Esophagus squamous epithelium (tissue), 5 donors: ENCODE data around the gene PIK3AP1. TPM values are rescaled to one million over a fixed set of nuclear protein-coding genes. Genes with fewer than 3 reads are reported as not detected.

Experiments
- DNase-seq: peaks from one replicate; lab custom pipeline; 2025; lab: John Stamatoyannopoulos, UW
- H3K27ac ChIP-seq, 4 donors: fragments of 200-600 bp; sonication (generic); one replicate each; pipeline ENCODE4 v1.5.1; 2016 to 2019; ENCODE audit warnings: mild to moderate bottlenecking in 1 of 4
- H3K27me3 ChIP-seq, 4 donors: fragments of 200-600 bp; sonication (generic); 1 replicate in 3 of 4; 2 replicates in 1 of 4; pipeline versions ENCODE4 v1.5.1 to v1.6.0; 2017 to 2021; ENCODE audit warnings: antibody characterized with exemption in 1 of 4
- H3K36me3 ChIP-seq, 3 donors: fragments of 200-600 bp; sonication (generic); one replicate each; pipeline ENCODE4 v1.5.1; 2016 to 2019
- H3K4me1 ChIP-seq, 3 donors: fragments of 200-600 bp; sonication (generic); one replicate each; pipeline ENCODE4 v1.5.1; 2017 to 2019
- H3K4me3 ChIP-seq, 4 donors: fragments of 200-600 bp; sonication (generic); 1 replicate in 3 of 4; 2 replicates in 1 of 4; pipeline ENCODE4 v1.5.1; 2016 to 2019; ENCODE audit warnings: mild to moderate bottlenecking in 2 of 4, moderate library complexity in 1 of 4
- H3K9me3 ChIP-seq, 3 donors: fragments of 200-600 bp; sonication (generic); one replicate each; pipeline ENCODE4 v1.5.1; 2016 to 2019
- POLR2A ChIP-seq, 4 donors: fragments of 450-650 bp; IDR thresholded peaks; one replicate each; pipeline ENCODE4 v1.6.1; 2017; ENCODE audit warnings: antibody characterized with exemption in 4 of 4, mild to moderate bottlenecking in 4 of 4, moderate library complexity in 3 of 4
- WGBS, 2 donors: methylation state at CpG; one replicate each; pipeline ENCODE4 v1.1.5; 2018; 5-methylcytosine and 5-hydroxymethylcytosine counted together
- intact Hi-C: fragments of 100-400 bp; cut with DNase I; formaldehyde crosslinking; loops from one replicate; pipeline ENCODE4 v1.15.0; 2022
- total RNA-seq, 4 donors: library from RNA; depleted of rRNA; stranded (reverse); fragments of >200 nt; gene quantifications; one replicate each; pipeline ENCODE4 v1.1.0, GENCODE V29; 2016
- TF ChIP-seq, protein P1 (sequence below), 6 experiments: fragments of 450-650 bp in 4 of 6; fragments of 200-600 bp in 2 of 6; sonication (generic) in 2 of 6; IDR thresholded peaks; one replicate each; pipeline ENCODE4 v1.5.1; 2016 to 2019; ENCODE audit warnings: antibody characterized with exemption in 6 of 6, mild to moderate bottlenecking in 4 of 6, moderate library complexity in 4 of 6
- donor health status: DM: yes; HTN: yes; CAD: no.

The PIK3AP1 gene
- total RNA-seq, 4 donors from 2014 or later: 0.57 to 7.6 (median 3.7) TPM

DNA sequence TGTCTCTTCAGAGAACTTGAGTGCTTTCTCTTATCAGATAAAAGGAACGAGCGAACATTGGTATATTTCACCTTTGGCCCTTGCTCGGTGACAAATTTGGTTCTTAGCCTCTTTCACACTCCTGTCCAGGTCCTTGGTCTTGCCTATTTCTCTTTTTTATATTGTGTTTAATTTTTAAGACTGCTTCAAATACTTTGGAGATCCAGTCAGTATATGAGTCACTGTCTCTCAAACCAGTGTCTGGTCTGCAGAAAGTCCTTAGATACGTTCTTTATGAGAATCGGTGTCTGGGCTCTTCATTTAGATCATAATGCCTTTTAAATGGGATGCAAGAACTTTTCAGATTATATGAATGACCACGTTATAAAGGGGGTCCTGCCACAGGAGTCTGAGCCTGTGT is 55.0 kb downstream of the PIK3AP1 start:
- Histone ChIP-seq H3K27ac (no peak overlapping the region), H3K27me3 (no peaks in the 10 kb centered on the region), H3K4me3 (no peak overlapping the region), H3K4me1 (no peaks in the 10 kb centered on the region), H3K36me3 (no peaks in the 10 kb centered on the region), H3K9me3 (no peaks in the 10 kb centered on the region)
- TF ChIP-seq, protein P1, sequence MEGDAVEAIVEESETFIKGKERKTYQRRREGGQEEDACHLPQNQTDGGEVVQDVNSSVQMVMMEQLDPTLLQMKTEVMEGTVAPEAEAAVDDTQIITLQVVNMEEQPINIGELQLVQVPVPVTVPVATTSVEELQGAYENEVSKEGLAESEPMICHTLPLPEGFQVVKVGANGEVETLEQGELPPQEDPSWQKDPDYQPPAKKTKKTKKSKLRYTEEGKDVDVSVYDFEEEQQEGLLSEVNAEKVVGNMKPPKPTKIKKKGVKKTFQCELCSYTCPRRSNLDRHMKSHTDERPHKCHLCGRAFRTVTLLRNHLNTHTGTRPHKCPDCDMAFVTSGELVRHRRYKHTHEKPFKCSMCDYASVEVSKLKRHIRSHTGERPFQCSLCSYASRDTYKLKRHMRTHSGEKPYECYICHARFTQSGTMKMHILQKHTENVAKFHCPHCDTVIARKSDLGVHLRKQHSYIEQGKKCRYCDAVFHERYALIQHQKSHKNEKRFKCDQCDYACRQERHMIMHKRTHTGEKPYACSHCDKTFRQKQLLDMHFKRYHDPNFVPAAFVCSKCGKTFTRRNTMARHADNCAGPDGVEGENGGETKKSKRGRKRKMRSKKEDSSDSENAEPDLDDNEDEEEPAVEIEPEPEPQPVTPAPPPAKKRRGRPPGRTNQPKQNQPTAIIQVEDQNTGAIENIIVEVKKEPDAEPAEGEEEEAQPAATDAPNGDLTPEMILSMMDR (IDR thresholded peaks at IDR 0.05): no peak
- no peak for TF ChIP-seq POLR2A (IDR thresholded peaks at IDR 0.05)
- DNase-seq: no peak
- WGBS, 2 donors: 67 to 78% methylated on average over 6 of the region's 6 CpGs
- intact Hi-C loops: no loop called here

DNA sequence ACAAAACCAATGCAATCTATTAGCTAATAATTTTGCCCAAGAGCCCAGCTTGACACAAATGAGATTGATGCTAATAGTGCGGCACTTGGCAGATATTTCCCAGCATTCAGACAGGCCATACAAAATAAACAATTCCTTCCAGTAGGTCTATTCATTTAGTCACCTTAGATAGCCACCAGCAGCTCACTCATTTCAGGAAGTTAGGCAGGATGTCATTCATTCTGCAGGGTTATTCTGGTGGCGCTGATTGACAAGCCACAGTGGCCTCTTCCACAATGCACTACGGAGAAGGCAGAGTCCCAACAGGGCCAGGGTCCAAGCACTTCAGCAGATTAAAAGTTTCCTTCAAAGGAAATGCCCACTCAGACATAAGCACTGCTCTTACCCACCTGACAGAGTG is 55.8 kb downstream of the PIK3AP1 start:
- H3K27ac ChIP-seq: no peak overlapping the region
- H3K27me3 ChIP-seq: no peaks in the 10 kb centered on the region
- H3K4me1 ChIP-seq: no peaks in the 10 kb centered on the region
- H3K4me3 ChIP-seq: no peak overlapping the region
- 53 to 56% methylated on average over 2 to 3 of the region's 3 CpGs for WGBS, 2 donors
- intact Hi-C loops: no loop called here
- TF ChIP-seq, protein P1 (IDR thresholded peaks at IDR 0.05): no peak
- DNase-seq: no peak
- no peaks in the 10 kb centered on the region for H3K9me3 ChIP-seq
- H3K36me3 ChIP-seq: no peaks in the 10 kb centered on the region

DNA sequence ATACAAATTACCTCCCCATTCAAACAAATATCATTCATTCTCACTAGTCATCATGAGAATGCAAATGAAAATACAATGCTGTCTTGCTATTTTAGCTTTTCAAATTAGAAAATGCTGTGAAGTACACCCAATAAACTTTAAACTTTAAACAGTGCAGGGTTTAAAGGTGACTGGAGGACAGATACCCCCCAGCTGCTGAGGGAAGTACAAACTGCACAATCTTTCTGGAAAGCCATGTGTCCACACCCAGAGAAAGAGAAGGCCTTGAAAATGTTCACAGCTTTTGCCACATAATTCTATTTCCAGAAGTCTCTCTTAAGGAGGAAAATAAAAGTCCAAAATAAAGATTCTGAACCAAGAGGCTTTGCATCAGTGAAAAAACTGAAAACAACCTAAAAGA is 56.5 kb downstream of the PIK3AP1 start:
- no peak for DNase-seq
- TF ChIP-seq, protein P1 (IDR thresholded peaks at IDR 0.05): no peak
- TF ChIP-seq POLR2A (IDR thresholded peaks at IDR 0.05): no peak
- Histone ChIP-seq H3K4me3 (no peak overlapping the region), H3K27me3 (no peaks in the 10 kb centered on the region), H3K27ac (no peak overlapping the region), H3K9me3 (no peaks in the 10 kb centered on the region), H3K4me1 (no peaks in the 10 kb centered on the region), H3K36me3 (no peaks in the 10 kb centered on the region)
- intact Hi-C loops: no loop called here

DNA sequence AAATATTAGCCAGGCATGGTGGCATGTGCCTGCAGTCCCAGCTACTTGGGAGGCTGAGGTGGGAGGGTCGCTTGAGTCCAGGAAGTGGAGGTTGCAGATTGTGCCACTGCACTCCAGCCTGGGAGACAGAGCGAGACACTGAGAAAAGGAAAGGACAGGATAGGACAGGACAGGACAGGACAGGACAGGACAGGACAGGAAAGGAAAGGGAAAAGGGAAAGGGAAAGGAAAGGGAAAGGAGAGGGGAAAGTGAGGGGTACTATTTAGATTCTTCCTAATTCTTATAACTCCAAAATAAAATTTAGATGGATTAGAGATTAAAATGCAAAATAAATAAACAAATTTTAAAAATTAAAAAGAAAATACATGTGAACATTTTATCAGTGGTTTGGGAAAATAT is 58.7 kb downstream of the PIK3AP1 start:
- H3K27ac ChIP-seq: no peak overlapping the region
- no peak overlapping the region for H3K4me3 ChIP-seq
- H3K27me3 ChIP-seq: no peaks in the 10 kb centered on the region
- 46 to 74% methylated on average over 2 of the region's 2 CpGs for WGBS, 2 donors
- H3K36me3 ChIP-seq: no peaks in the 10 kb centered on the region
- DNase-seq: no peak
- H3K9me3 ChIP-seq: no peaks in the 10 kb centered on the region
- intact Hi-C loops: no loop called here
- TF ChIP-seq, protein P1 (IDR thresholded peaks at IDR 0.05): no peak
- no peak for TF ChIP-seq POLR2A (IDR thresholded peaks at IDR 0.05)
- H3K4me1 ChIP-seq: no peaks in the 10 kb centered on the region

DNA sequence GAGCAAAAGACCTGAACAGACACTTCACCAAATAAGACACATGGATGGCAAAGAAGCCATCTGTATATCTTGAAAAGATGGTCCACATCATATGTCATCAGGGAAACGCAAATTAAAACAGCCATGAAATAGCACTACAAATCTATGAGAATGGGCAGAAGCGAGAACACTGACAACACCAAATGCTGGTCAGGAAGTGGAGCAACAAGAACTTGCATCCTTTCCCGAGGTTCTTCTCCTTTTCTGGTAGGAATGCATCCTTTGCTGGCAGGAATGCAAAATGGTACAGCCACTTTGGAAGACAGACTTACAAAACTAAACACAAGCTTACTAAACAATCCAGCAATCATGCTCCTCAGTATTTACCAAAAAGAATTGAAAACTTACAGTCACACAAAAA is 60.0 kb downstream of the PIK3AP1 start:
- H3K27me3 ChIP-seq: no peaks in the 10 kb centered on the region
- no peak for TF ChIP-seq POLR2A (IDR thresholded peaks at IDR 0.05)
- TF ChIP-seq, protein P1 (IDR thresholded peaks at IDR 0.05): no peak
- no peaks in the 10 kb centered on the region for H3K36me3 ChIP-seq
- DNase-seq: no peak
- no peaks in the 10 kb centered on the region for H3K9me3 ChIP-seq
- no peaks in the 10 kb centered on the region for H3K4me1 ChIP-seq
- intact Hi-C loops: no loop called here
- 64 to 71% methylated on average over 3 of the region's 3 CpGs for WGBS, 2 donors
- H3K4me3 ChIP-seq: no peak overlapping the region
- no peak overlapping the region for H3K27ac ChIP-seq
